Activated CD4-positive, alpha-beta memory T cell treated with anti-CD3 and anti-CD28 coated beads for 36 hours (primary cell): ENCODE results near the gene GPRIN3. TPM values are rescaled to one million over a fixed set of nuclear protein-coding genes. Genes with fewer than 3 reads are reported as not detected.
"Not testable (repeated sequence)": the region's sequence is repeated elsewhere in the genome, so short reads cannot be mapped to it uniquely, and the experiment has no call there.

Experiments
- CTCF ChIA-PET: fragments of 350-600 bp; sonication (Branson Sonifier 250); formaldehyde crosslinking; loops from one replicate; lab custom pipeline; 2021; ENCODE audit warnings: antibody characterized with exemption, inconsistent platforms; lab: Charles Lee
- POLR2A ChIA-PET: fragments of 350-600 bp; sonication (Branson Sonifier 250); formaldehyde crosslinking; loops from one replicate; lab custom pipeline; 2021; ENCODE audit warnings: antibody characterized with exemption; lab: Charles Lee
- DNase-seq: peaks from one replicate; pipeline ENCODE4 v3.0.0-alpha.2; 2020
- H3K27ac Mint-ChIP-seq: one replicate; pipeline ENCODE4 v1.8.0; 2021; ENCODE audit warnings: mixed read lengths
- H3K27me3 Mint-ChIP-seq: one replicate; pipeline ENCODE4 v1.8.0; 2021; ENCODE audit warnings: mixed read lengths
- H3K36me3 Mint-ChIP-seq: one replicate; pipeline ENCODE4 v1.8.0; 2021; ENCODE audit warnings: mixed read lengths
- H3K4me1 Mint-ChIP-seq: one replicate; pipeline ENCODE4 v1.8.0; 2021; ENCODE audit warnings: low read depth, mixed read lengths
- H3K4me3 Mint-ChIP-seq: one replicate; pipeline ENCODE4 v1.8.0; 2021; ENCODE audit warnings: mild to moderate bottlenecking, mixed read lengths
- H3K9me3 Mint-ChIP-seq: one replicate; pipeline ENCODE4 v1.8.0; 2021; ENCODE audit warnings: mixed read lengths
- intact Hi-C: fragments of 100-400 bp; cut with micrococcal nuclease; formaldehyde crosslinking; loops from one replicate; pipeline ENCODE4 v1.15.1; 2023
- total RNA-seq, 2 experiments: library from RNA; stranded (reverse); gene quantifications; one replicate each; pipeline ENCODE4 v1.2.3, GENCODE V29; 2021

Gene GPRIN3
- total RNA-seq, 2 experiments from 2014 or later: 20.0 to 22.7 TPM

- CTCF ChIA-PET: interaction anchor here (0.6 to 2.4 kb wide), 9 partner anchors 11 to 177 kb away, joined by 3 to 15 read pairs (median 3); no protein-coding TSS in a partner anchor
- Mint-ChIP-seq H3K27ac (peak overlapping the region; percentile 58), H3K36me3 (peaks cover 2% of the 10 kb centered on the region), H3K4me3 (no peak overlapping the region), H3K9me3 (peaks cover 2% of the 10 kb centered on the region), H3K27me3 (no peaks in the 10 kb centered on the region), H3K4me1 (peaks cover 86% of the 10 kb centered on the region)
- no peak for DNase-seq
- POLR2A ChIA-PET: interaction anchor here (1.0 to 1.2 kb wide), 2 partner anchors 12 to 37 kb away, joined by 3 read pairs; no protein-coding TSS in a partner anchor
- intact Hi-C loops: no loop called here
Measured at GRCh38 chr4:89258506-89258905, 49.1 kb downstream of the GPRIN3 start.

DNA sequence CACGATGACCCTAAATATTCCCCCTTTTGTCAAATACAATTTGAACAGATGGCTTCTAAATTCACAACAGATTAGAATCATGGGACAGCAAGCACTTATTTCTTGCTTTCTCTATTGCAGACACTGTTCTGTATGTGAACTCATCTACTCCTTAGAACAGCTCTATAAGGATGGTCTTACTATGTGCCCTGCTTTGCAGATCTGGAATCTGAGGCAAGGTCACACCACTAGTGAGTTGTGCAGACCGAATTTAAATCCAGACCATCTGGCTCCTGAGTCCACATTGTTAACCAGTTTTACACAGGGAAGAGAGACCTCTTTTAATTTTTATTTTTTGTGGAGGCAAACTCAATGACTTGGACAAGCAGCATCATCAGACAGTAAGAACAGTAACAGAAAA, 50.2 kb downstream of the GPRIN3 start:
- H3K27ac Mint-ChIP-seq: peak overlapping the region; percentile 58
- H3K4me3 Mint-ChIP-seq: no peak overlapping the region
- H3K4me1 Mint-ChIP-seq: peaks cover 86% of the 10 kb centered on the region
- no peaks in the 10 kb centered on the region for H3K27me3 Mint-ChIP-seq
- H3K9me3 Mint-ChIP-seq: peaks cover 2% of the 10 kb centered on the region
- POLR2A ChIA-PET: interaction anchor here (1.0 to 2.1 kb wide), 2 partner anchors 29 to 32 kb away, joined by 4 read pairs; no protein-coding TSS in a partner anchor
- peaks cover 2% of the 10 kb centered on the region for H3K36me3 Mint-ChIP-seq
- intact Hi-C loops: loop anchor here (2.0 kb wide), 1 partner anchor 15 kb away; no protein-coding TSS in a partner anchor
- CTCF ChIA-PET: interaction anchor here (0.6 to 1.8 kb wide), 4 partner anchors 9 to 189 kb away, joined by 3 to 7 read pairs (median 3); no protein-coding TSS in a partner anchor
- DNase-seq: no peak

GRCh38 chr4:89256203-89256800, 51.3 kb downstream of the GPRIN3 start:
- Mint-ChIP-seq H3K9me3 (peaks cover 2% of the 10 kb centered on the region), H3K4me1 (peaks cover 86% of the 10 kb centered on the region), H3K27ac (peak overlapping the region; percentile 58), H3K4me3 (no peak overlapping the region), H3K36me3 (peaks cover 2% of the 10 kb centered on the region), H3K27me3 (no peaks in the 10 kb centered on the region)
- CTCF ChIA-PET: interaction anchor here (1.1 to 3.8 kb wide), 18 partner anchors 8 to 163 kb away, joined by 3 to 35 read pairs (median 6); partner anchors contain the start of gene GPRIN3
- POLR2A ChIA-PET: interaction anchor here (1.0 to 2.1 kb wide), 2 partner anchors 33 to 39 kb away, joined by 3 to 4 read pairs; no protein-coding TSS in a partner anchor
- DNase-seq: no peak
- intact Hi-C loops: loop anchor here (2.0 kb wide), 1 partner anchor 14 kb away; no protein-coding TSS in a partner anchor

GRCh38 chr4:89254847-89255246, 52.8 kb downstream of the GPRIN3 start:
- peaks cover 78% of the 10 kb centered on the region for H3K4me1 Mint-ChIP-seq
- H3K9me3 Mint-ChIP-seq: peaks cover 2% of the 10 kb centered on the region
- H3K36me3 Mint-ChIP-seq: peaks cover 4% of the 10 kb centered on the region
- peak; percentile 59 for DNase-seq
- peak overlapping the region; percentile 15 for H3K27ac Mint-ChIP-seq
- POLR2A ChIA-PET: interaction anchor here (0.7 to 1.2 kb wide), 2 partner anchors 9 to 18 kb away, joined by 4 read pairs; no protein-coding TSS in a partner anchor
- no peak overlapping the region for H3K4me3 Mint-ChIP-seq
- CTCF ChIA-PET: interaction anchor here (0.6 to 3.8 kb wide), 31 partner anchors 9 to 386 kb away, joined by 3 to 35 read pairs (median 4); partner anchors contain the start of gene GPRIN3
- H3K27me3 Mint-ChIP-seq: no peaks in the 10 kb centered on the region
- intact Hi-C loops: loop anchor here (1.0 kb wide), 3 partner anchors 34 to 179 kb away; no protein-coding TSS in a partner anchor

GRCh38 chr4:89254347-89254746, 53.3 kb downstream of the GPRIN3 start:
- peaks cover 79% of the 10 kb centered on the region for H3K4me1 Mint-ChIP-seq
- H3K9me3 Mint-ChIP-seq, H3K27ac Mint-ChIP-seq, H3K36me3 Mint-ChIP-seq, H3K27me3 Mint-ChIP-seq, DNase-seq, H3K4me3 Mint-ChIP-seq: not testable (repeated sequence)
- ChIA-PET CTCF (interaction anchor here (0.7 to 3.8 kb wide), 15 partner anchors 11 to 181 kb away, joined by 3 to 35 read pairs (median 5); no protein-coding TSS in a partner anchor), POLR2A (interaction anchor here (1.2 kb wide), 1 partner anchor 19 kb away, joined by 4 read pairs; no protein-coding TSS in a partner anchor)
- intact Hi-C loops: loop anchor here (1.0 kb wide), 1 partner anchor 180 kb away; no protein-coding TSS in a partner anchor

DNA sequence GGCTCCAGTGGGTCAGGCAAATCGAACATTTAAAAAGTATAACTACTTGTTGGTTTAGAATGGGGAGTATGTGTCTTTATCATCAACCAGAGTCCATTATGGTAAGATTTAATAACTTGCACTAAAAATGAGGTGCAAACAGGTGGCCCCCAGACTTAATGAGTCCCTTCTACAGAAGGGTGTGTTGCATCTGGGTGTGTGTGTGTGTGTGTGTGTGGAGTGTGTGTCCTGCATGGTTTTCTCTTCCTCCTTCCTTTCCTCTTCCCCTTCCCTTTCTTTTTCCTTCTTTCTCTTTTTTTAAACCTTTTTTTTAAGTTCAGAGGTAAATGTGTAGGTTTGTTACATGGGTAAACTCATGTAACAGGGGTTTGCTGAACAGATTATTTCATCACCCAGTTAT, 53.7 kb downstream of the GPRIN3 start:
- CTCF ChIA-PET: interaction anchor here (0.7 to 3.8 kb wide), 7 partner anchors 11 to 51 kb away, joined by 3 to 35 read pairs (median 4); no protein-coding TSS in a partner anchor
- peaks cover 2% of the 10 kb centered on the region for H3K9me3 Mint-ChIP-seq
- intact Hi-C loops: loop anchor here (1.0 kb wide), 1 partner anchor 180 kb away; no protein-coding TSS in a partner anchor
- H3K27me3 Mint-ChIP-seq: no peaks in the 10 kb centered on the region
- no peak for DNase-seq
- H3K36me3 Mint-ChIP-seq: peaks cover 12% of the 10 kb centered on the region
- POLR2A ChIA-PET: no interaction called here
- no peak overlapping the region for H3K27ac Mint-ChIP-seq
- peaks cover 81% of the 10 kb centered on the region for H3K4me1 Mint-ChIP-seq
- no peak overlapping the region for H3K4me3 Mint-ChIP-seq

GRCh38 chr4:89253311-89253710, 54.3 kb downstream of the GPRIN3 start:
- ChIA-PET POLR2A (no interaction called here), CTCF (interaction anchor here (0.6 to 3.8 kb wide), 7 partner anchors 8 to 47 kb away, joined by 3 to 35 read pairs (median 5); no protein-coding TSS in a partner anchor)
- Mint-ChIP-seq H3K4me3 (no peak overlapping the region), H3K9me3 (peaks cover 2% of the 10 kb centered on the region), H3K27ac (peak overlapping the region; percentile 36), H3K4me1 (peaks cover 74% of the 10 kb centered on the region), H3K27me3 (no peaks in the 10 kb centered on the region), H3K36me3 (peaks cover 15% of the 10 kb centered on the region)
- no peak for DNase-seq
- intact Hi-C loops: no loop called here

DNA sequence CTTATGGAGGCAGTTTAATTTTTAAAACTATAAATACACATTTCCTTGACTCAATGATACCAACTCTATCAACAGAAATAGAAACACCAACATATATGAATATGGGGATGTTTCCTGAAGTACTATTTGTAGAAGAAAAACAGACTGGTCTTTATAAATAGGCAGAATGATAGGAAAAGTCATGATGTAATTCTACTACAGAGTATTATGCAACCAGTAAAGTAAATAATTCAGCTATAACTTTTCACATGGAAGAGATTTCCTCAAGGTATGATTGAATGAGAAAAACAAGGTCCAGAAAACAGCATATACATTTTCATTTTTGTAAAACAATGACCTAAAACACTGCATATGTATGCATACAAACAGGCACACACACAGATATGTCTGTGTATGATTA, 56.2 kb downstream of the GPRIN3 start:
- DNase-seq: no peak
- H3K4me1 Mint-ChIP-seq: peaks cover 73% of the 10 kb centered on the region
- peaks cover 27% of the 10 kb centered on the region for H3K36me3 Mint-ChIP-seq
- POLR2A ChIA-PET: interaction anchor here (0.9 kb wide), 1 partner anchor 45 kb away, joined by 3 read pairs; no protein-coding TSS in a partner anchor
- intact Hi-C loops: no loop called here
- H3K27ac Mint-ChIP-seq: no peak overlapping the region
- no peak overlapping the region for H3K4me3 Mint-ChIP-seq
- CTCF ChIA-PET: interaction anchor here (0.6 to 2.1 kb wide), 6 partner anchors 9 to 54 kb away, joined by 3 to 7 read pairs (median 5); no protein-coding TSS in a partner anchor
- H3K27me3 Mint-ChIP-seq: no peaks in the 10 kb centered on the region
- H3K9me3 Mint-ChIP-seq: peaks cover 2% of the 10 kb centered on the region

DNA sequence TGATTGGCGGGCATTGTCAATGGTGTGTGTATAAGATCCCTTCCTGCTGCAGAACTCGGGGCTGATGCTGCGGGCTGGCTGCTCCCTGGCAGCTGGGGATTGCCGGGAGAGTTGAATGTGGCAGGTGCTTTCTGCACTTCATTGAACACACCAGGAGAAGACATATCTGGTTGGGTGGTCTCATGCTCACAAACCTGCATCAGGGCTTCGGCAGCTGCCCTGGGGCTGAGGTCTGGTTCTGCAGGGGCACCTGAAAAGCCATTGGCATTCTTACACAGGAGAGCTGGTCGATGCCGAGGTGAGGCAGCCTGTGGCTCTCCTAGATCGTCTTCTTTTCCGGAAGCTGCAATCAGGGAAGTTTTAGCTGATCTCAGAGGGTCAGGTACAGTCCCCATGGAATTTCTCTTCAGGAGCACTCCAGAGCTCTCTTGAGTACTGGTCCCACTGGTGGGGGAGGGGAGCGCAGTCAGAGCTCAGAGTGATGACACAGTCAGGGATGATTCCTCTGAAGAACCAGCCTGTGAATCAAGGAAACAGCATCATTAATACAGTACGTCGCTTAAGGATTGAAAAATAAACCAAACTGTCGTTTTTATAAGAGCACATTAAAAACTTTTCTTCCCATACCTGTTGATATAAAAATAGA, 57.8 kb downstream of the GPRIN3 start:
- POLR2A ChIA-PET: no interaction called here
- intact Hi-C loops: no loop called here

GRCh38 chr4:89249313-89249712, 58.3 kb downstream of the GPRIN3 start:
- Mint-ChIP-seq H3K4me1 (peaks cover 73% of the 10 kb centered on the region), H3K36me3 (peaks cover 25% of the 10 kb centered on the region), H3K9me3 (no peaks in the 10 kb centered on the region), H3K27ac (peak overlapping the region; percentile 15), H3K4me3 (no peak overlapping the region), H3K27me3 (no peaks in the 10 kb centered on the region)
- POLR2A ChIA-PET: interaction anchor here (1.0 kb wide), 1 partner anchor 45 kb away, joined by 3 read pairs; no protein-coding TSS in a partner anchor
- DNase-seq: no peak
- intact Hi-C loops: no loop called here
- CTCF ChIA-PET: interaction anchor here (0.7 to 1.6 kb wide), 4 partner anchors 8 to 185 kb away, joined by 3 to 10 read pairs (median 4); no protein-coding TSS in a partner anchor

More for the DNA sequence above, 57.8 kb downstream of the GPRIN3 start:
- peaks cover 2% of the 10 kb centered on the region for H3K9me3 Mint-ChIP-seq
- no peak overlapping the region for H3K4me3 Mint-ChIP-seq
- peaks cover 27% of the 10 kb centered on the region for H3K36me3 Mint-ChIP-seq
- no peak for DNase-seq
- H3K27me3 Mint-ChIP-seq: no peaks in the 10 kb centered on the region
- CTCF ChIA-PET: interaction anchor here (0.5 to 1.6 kb wide), 3 partner anchors 23 to 185 kb away, joined by 3 to 10 read pairs (median 5); no protein-coding TSS in a partner anchor
- H3K4me1 Mint-ChIP-seq: peaks cover 72% of the 10 kb centered on the region
- no peak overlapping the region for H3K27ac Mint-ChIP-seq

DNA sequence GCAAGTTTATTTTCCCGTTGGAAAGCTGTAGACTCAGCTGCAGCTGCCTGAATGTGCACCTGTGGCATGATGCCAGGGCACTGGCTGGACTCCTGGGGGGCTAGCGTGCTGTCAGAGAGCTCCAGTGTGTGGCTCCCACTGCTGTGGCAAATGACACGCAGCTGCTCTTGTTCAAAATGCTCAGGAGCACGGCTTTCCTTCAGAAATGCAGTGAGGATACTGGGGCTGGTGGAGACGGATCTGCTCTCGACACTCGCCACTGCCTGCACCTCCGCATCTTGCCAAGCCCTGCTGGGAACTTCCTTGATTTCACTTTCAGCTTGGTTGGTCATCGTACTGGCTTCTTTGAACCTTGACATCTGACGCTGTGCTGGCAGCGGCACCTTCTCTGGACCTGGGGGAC, 58.7 kb downstream of the GPRIN3 start:
- Mint-ChIP-seq H3K27ac (peak overlapping the region; percentile 15), H3K4me3 (no peak overlapping the region), H3K9me3 (no peaks in the 10 kb centered on the region), H3K36me3 (peaks cover 25% of the 10 kb centered on the region), H3K4me1 (peaks cover 74% of the 10 kb centered on the region), H3K27me3 (no peaks in the 10 kb centered on the region)
- DNase-seq: no peak
- ChIA-PET POLR2A (interaction anchor here (1.0 kb wide), 1 partner anchor 46 kb away, joined by 3 read pairs; no protein-coding TSS in a partner anchor), CTCF (interaction anchor here (0.7 to 1.6 kb wide), 4 partner anchors 8 to 186 kb away, joined by 3 to 10 read pairs (median 4); no protein-coding TSS in a partner anchor)
- intact Hi-C loops: no loop called here
